Adipocyte (in vitro differentiated cells): ENCODE results near the gene BBIP1.

Experiments
- DNase-seq: peaks from one replicate; pipeline ENCODE4 v3.0.0-alpha.2; 2015; ENCODE audit warnings: low read depth
- H3K27me3 ChIP-seq: replicated peaks from 2 replicates; pipeline ENCODE4 v1.7.0; 2013; ENCODE audit warnings: mild to moderate bottlenecking, low read length, moderate library complexity; ENCODE audit not compliant: control insufficient read depth, insufficient read depth
- H3K36me3 ChIP-seq: 2 replicates; pipeline ENCODE4 v1.7.0; 2013; ENCODE audit warnings: low read length, mild to moderate bottlenecking, moderate library complexity; ENCODE audit not compliant: control insufficient read depth, insufficient read depth, severe bottlenecking
- H3K4me1 ChIP-seq: 2 replicates; pipeline ENCODE4 v1.7.0; 2013; ENCODE audit warnings: mild to moderate bottlenecking, low read length, moderate library complexity; ENCODE audit not compliant: control insufficient read depth, insufficient read depth
- H3K4me3 ChIP-seq: 2 replicates; pipeline ENCODE4 v1.7.0; 2013; ENCODE audit warnings: mild to moderate bottlenecking, low read length, moderate library complexity
- H3K9ac ChIP-seq: 2 replicates; pipeline ENCODE4 v1.7.0; 2013; ENCODE audit warnings: mild to moderate bottlenecking, low read length, moderate library complexity
- H3K9me3 ChIP-seq: 2 replicates; pipeline ENCODE4 v1.7.0; 2013; ENCODE audit warnings: mild to moderate bottlenecking, low read length, moderate library complexity; ENCODE audit not compliant: control insufficient read depth

Gene BBIP1

GRCh38 chr10:110918643-110919348, at the start of gene BBIP1:
BBIP1 (minus strand) TSS chr10:110919180; CDS start chr10:110918157, 1,023 bp downstream.
- Histone ChIP-seq H3K9me3 (no peaks in the 10 kb centered on the region), H3K9ac (peak within 1 kb of the TSS; percentile 97), H3K27me3 (no peaks in the 10 kb centered on the region), H3K4me3 (peak within 1 kb of the TSS; percentile 97), H3K36me3 (no peaks in the 10 kb centered on the region), H3K4me1 (peaks cover 53% of the 10 kb centered on the region)
- peak; percentile 100 for DNase-seq

- Histone ChIP-seq H3K4me3 (no peak overlapping the region), H3K36me3 (peaks cover 6% of the 10 kb centered on the region)
These were observed 48.7 kb upstream of the BBIP1 start for GRCh38 chr10:110967645-110968044.

GRCh38 chr10:110967009-110967630, 48.1 kb upstream of the BBIP1 start:
- H3K27me3 ChIP-seq = no peaks in the 10 kb centered on the region
- no peak overlapping the region for H3K9ac ChIP-seq
- DNase-seq = no peak
- peaks cover 23% of the 10 kb centered on the region for H3K4me1 ChIP-seq
- H3K9me3 ChIP-seq = no peaks in the 10 kb centered on the region
- H3K4me3 ChIP-seq = no peak overlapping the region
- peaks cover 6% of the 10 kb centered on the region for H3K36me3 ChIP-seq

More at GRCh38 chr10:110967645-110968044, 48.7 kb upstream of the BBIP1 start:
- no peaks in the 10 kb centered on the region for H3K9me3 ChIP-seq
- peaks cover 23% of the 10 kb centered on the region for H3K4me1 ChIP-seq
- H3K9ac ChIP-seq = no peak overlapping the region
- no peak for DNase-seq
- H3K27me3 ChIP-seq = no peaks in the 10 kb centered on the region

GRCh38 chr10:110966146-110966545, 47.2 kb upstream of the BBIP1 start:
- Histone ChIP-seq H3K9me3 (no peaks in the 10 kb centered on the region), H3K27me3 (no peaks in the 10 kb centered on the region), H3K36me3 (peaks cover 6% of the 10 kb centered on the region), H3K9ac (no peak overlapping the region), H3K4me1 (peaks cover 23% of the 10 kb centered on the region), H3K4me3 (no peak overlapping the region)
- DNase-seq = no peak

- H3K4me3 ChIP-seq = no peak overlapping the region
- no peaks in the 10 kb centered on the region for H3K9me3 ChIP-seq
- no peak overlapping the region for H3K9ac ChIP-seq
- peaks cover 6% of the 10 kb centered on the region for H3K36me3 ChIP-seq
- H3K4me1 ChIP-seq = peaks cover 25% of the 10 kb centered on the region
- DNase-seq = no peak
- H3K27me3 ChIP-seq = no peaks in the 10 kb centered on the region
These were observed 46.2 kb upstream of the BBIP1 start for GRCh38 chr10:110965216-110965615.

GRCh38 chr10:110964681-110965080, 45.7 kb upstream of the BBIP1 start:
- H3K9ac ChIP-seq = no peak overlapping the region
- H3K36me3 ChIP-seq = peaks cover 6% of the 10 kb centered on the region
- peaks cover 30% of the 10 kb centered on the region for H3K4me1 ChIP-seq
- DNase-seq = no peak
- H3K9me3 ChIP-seq = no peaks in the 10 kb centered on the region
- no peaks in the 10 kb centered on the region for H3K27me3 ChIP-seq
- no peak overlapping the region for H3K4me3 ChIP-seq

GRCh38 chr10:110963162-110963561, 44.2 kb upstream of the BBIP1 start:
- Histone ChIP-seq H3K4me1 (peaks cover 31% of the 10 kb centered on the region), H3K36me3 (peaks cover 6% of the 10 kb centered on the region), H3K9me3 (no peaks in the 10 kb centered on the region), H3K27me3 (no peaks in the 10 kb centered on the region), H3K4me3 (no peak overlapping the region), H3K9ac (no peak overlapping the region)
- no peak for DNase-seq

GRCh38 chr10:110962443-110962842, 43.5 kb upstream of the BBIP1 start:
- Histone ChIP-seq H3K9me3 (no peaks in the 10 kb centered on the region), H3K4me3 (no peak overlapping the region), H3K4me1 (peaks cover 31% of the 10 kb centered on the region), H3K27me3 (no peaks in the 10 kb centered on the region), H3K36me3 (peaks cover 6% of the 10 kb centered on the region), H3K9ac (no peak overlapping the region)
- DNase-seq = no peak

GRCh38 chr10:110960333-110960712, 41.3 kb upstream of the BBIP1 start:
- no peak overlapping the region for H3K4me3 ChIP-seq
- H3K4me1 ChIP-seq = peaks cover 17% of the 10 kb centered on the region
- no peaks in the 10 kb centered on the region for H3K27me3 ChIP-seq
- peaks cover 6% of the 10 kb centered on the region for H3K36me3 ChIP-seq
- no peak for DNase-seq
- H3K9ac ChIP-seq = no peak overlapping the region
- H3K9me3 ChIP-seq = no peaks in the 10 kb centered on the region

GRCh38 chr10:110959379-110960332, 40.7 kb upstream of the BBIP1 start:
- Histone ChIP-seq H3K36me3 (peaks cover 2% of the 10 kb centered on the region), H3K4me3 (peak overlapping the region; percentile 25), H3K9ac (no peak overlapping the region), H3K27me3 (no peaks in the 10 kb centered on the region), H3K4me1 (peaks cover 16% of the 10 kb centered on the region), H3K9me3 (no peaks in the 10 kb centered on the region)
- peak; percentile 7 for DNase-seq

GRCh38 chr10:110957606-110958005, 38.6 kb upstream of the BBIP1 start:
- H3K27me3 ChIP-seq = no peaks in the 10 kb centered on the region
- H3K4me1 ChIP-seq = peaks cover 16% of the 10 kb centered on the region
- H3K36me3 ChIP-seq = peaks cover 8% of the 10 kb centered on the region
- H3K9ac ChIP-seq = no peak overlapping the region
- H3K9me3 ChIP-seq = no peaks in the 10 kb centered on the region
- no peak overlapping the region for H3K4me3 ChIP-seq
- no peak for DNase-seq
